ENCODE data around the gene RASSF8. TPM values are rescaled to one million over a fixed set of nuclear protein-coding genes. Genes with fewer than 3 reads are reported as not detected.

Gene RASSF8
- total RNA-seq, 6 donors from 2014 or later = 23.0 to 78.5 (median 60.7) TPM

- no peaks in the 10 kb centered on the region for H3K36me3 ChIP-seq
- WGBS, 2 donors = 93 to 95% methylated on average over 2 of the region's 2 CpGs
- H3K4me1 ChIP-seq = no peaks in the 10 kb centered on the region
- no peaks in the 10 kb centered on the region for H3K9me3 ChIP-seq
- H3K27me3 ChIP-seq = no peaks in the 10 kb centered on the region
- H3K27ac ChIP-seq = no peak overlapping the region
- DNase-seq (no peak), ATAC-seq (ENCODE audit: low FRiP score in 2 of 2) (no peak)
- TF ChIP-seq CTCF (IDR thresholded peaks at IDR 0.05) (no peak), POLR2A (IDR thresholded peaks at IDR 0.05) (no peak), POLR2AphosphoS5 (IDR thresholded peaks at IDR 0.05) (no peak), EP300 (IDR thresholded peaks at IDR 0.05) (no peak)
- no peak overlapping the region for H3K4me3 ChIP-seq
Observed at GRCh38 chr12:25939606-25940005, 18.9 kb upstream of the RASSF8 start.

- Histone ChIP-seq H3K36me3 (no peaks in the 10 kb centered on the region), H3K9me3 (no peaks in the 10 kb centered on the region), H3K4me3 (no peak overlapping the region), H3K27ac (no peak overlapping the region), H3K27me3 (no peaks in the 10 kb centered on the region), H3K4me1 (no peaks in the 10 kb centered on the region)
- no peak for DNase-seq
- ATAC-seq (ENCODE audit: low FRiP score in 2 of 2) = no peak
- WGBS, 2 donors = 73 to 83% methylated on average over 1 of the region's 1 CpG
- TF ChIP-seq CTCF (IDR thresholded peaks at IDR 0.05) (no peak), POLR2A (IDR thresholded peaks at IDR 0.05) (no peak), EP300 (IDR thresholded peaks at IDR 0.05) (no peak), POLR2AphosphoS5 (IDR thresholded peaks at IDR 0.05) (no peak)
Observed at GRCh38 chr12:25940886-25941285, 17.6 kb upstream of the RASSF8 start.

- H3K27ac ChIP-seq = no peak overlapping the region
- no peaks in the 10 kb centered on the region for H3K9me3 ChIP-seq
- H3K27me3 ChIP-seq = no peaks in the 10 kb centered on the region
- ATAC-seq (ENCODE audit: low FRiP score in 2 of 2) (no peak), DNase-seq (no peak)
- TF ChIP-seq POLR2A (IDR thresholded peaks at IDR 0.05) (no peak), POLR2AphosphoS5 (IDR thresholded peaks at IDR 0.05) (no peak), CTCF (IDR thresholded peaks at IDR 0.05) (no peak), EP300 (IDR thresholded peaks at IDR 0.05) (no peak)
- WGBS, 2 donors = 80 to 84% methylated on average over 2 of the region's 2 CpGs
- H3K4me1 ChIP-seq = no peaks in the 10 kb centered on the region
- H3K36me3 ChIP-seq = no peaks in the 10 kb centered on the region
- no peak overlapping the region for H3K4me3 ChIP-seq
Observed at GRCh38 chr12:25942709-25943108, 15.8 kb upstream of the RASSF8 start.

- no peak overlapping the region for H3K27ac ChIP-seq
- DNase-seq (no peak), ATAC-seq (ENCODE audit: low FRiP score in 2 of 2) (no peak)
- H3K4me1 ChIP-seq = no peaks in the 10 kb centered on the region
- no peaks in the 10 kb centered on the region for H3K9me3 ChIP-seq
- no peak for TF ChIP-seq CTCF (IDR thresholded peaks at IDR 0.05)
- no peak for TF ChIP-seq EP300 (IDR thresholded peaks at IDR 0.05)
- TF ChIP-seq POLR2AphosphoS5 (IDR thresholded peaks at IDR 0.05) = no peak
- TF ChIP-seq POLR2A (IDR thresholded peaks at IDR 0.05) = no peak
- no peak overlapping the region for H3K4me3 ChIP-seq
- no peaks in the 10 kb centered on the region for H3K27me3 ChIP-seq
- H3K36me3 ChIP-seq = no peaks in the 10 kb centered on the region
Observed at GRCh38 chr12:25943940-25944339, 14.5 kb upstream of the RASSF8 start.

- DNase-seq (no peak), ATAC-seq (ENCODE audit: low FRiP score in 2 of 2) (no peak)
- Histone ChIP-seq H3K4me3 (no peak overlapping the region), H3K27me3 (no peaks in the 10 kb centered on the region), H3K9me3 (no peaks in the 10 kb centered on the region), H3K36me3 (no peaks in the 10 kb centered on the region), H3K27ac (no peak overlapping the region), H3K4me1 (no peaks in the 10 kb centered on the region)
- WGBS, 2 donors = 93 to 96% methylated on average over 4 of the region's 4 CpGs
- no peak for TF ChIP-seq POLR2A (IDR thresholded peaks at IDR 0.05)
- no peak for TF ChIP-seq EP300 (IDR thresholded peaks at IDR 0.05)
- TF ChIP-seq POLR2AphosphoS5 (IDR thresholded peaks at IDR 0.05) = no peak
- TF ChIP-seq CTCF (IDR thresholded peaks at IDR 0.05) = no peak
Observed at GRCh38 chr12:25949343-25949742, 9.1 kb upstream of the RASSF8 start.
